ENCODE data around the gene HS6ST2.

The HS6ST2 gene

DNA sequence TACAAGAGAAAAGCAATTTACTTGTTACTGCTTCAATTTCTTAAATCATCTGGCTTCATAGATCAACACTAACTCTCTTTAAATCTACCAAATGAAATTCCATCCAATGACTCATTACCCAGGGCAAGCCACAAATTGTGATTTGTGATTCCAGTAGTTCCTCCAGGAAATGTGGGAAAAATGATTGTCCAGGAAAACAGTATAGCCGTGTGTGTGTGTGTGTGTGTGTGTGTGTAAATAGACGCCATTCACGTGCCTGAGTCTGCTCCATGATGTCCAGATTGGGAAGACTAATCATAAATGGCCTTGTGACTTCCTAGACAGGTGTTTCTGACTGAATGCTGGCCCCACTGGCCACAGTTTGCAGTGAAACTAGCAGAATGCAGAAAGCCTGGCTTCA lies 121.3 kb downstream of the HS6ST2 start:
- H3K9me2 ChIP-seq (replicated peaks; ENCODE audit: insufficient read depth, low read length): no peaks in the 10 kb centered on the region
- DNase-seq: no peak
- H3K27ac ChIP-seq (ENCODE audit: low read length): no peak overlapping the region
- no peak overlapping the region for H2AFZ ChIP-seq (ENCODE audit: low read length)
- H3K4me2 ChIP-seq (ENCODE audit: low read depth, low read length): no peak overlapping the region
- TF ChIP-seq EZH2phosphoT487 (IDR thresholded peaks at IDR 0.05; ENCODE audit: low read length): no peak
- TF ChIP-seq CTCF (IDR thresholded peaks at IDR 0.05; ENCODE audit: low read length): no peak
- TF ChIP-seq EZH2 (optimal IDR thresholded peaks at IDR 0.05; ENCODE audit: low read depth, low read length): no peak
- no peak overlapping the region for H3K4me3 ChIP-seq (ENCODE audit: low read length)
- H3K9me3 ChIP-seq (replicated peaks; ENCODE audit: insufficient read depth, low read length): no peaks in the 10 kb centered on the region
- no peaks in the 10 kb centered on the region for H3K36me3 ChIP-seq (replicated peaks; ENCODE audit: insufficient read depth, low read length)
- H3K4me1 ChIP-seq (ENCODE audit: low read length): no peaks in the 10 kb centered on the region
- H3K9ac ChIP-seq (ENCODE audit: low read length): no peak overlapping the region
- H3F3A ChIP-seq (ENCODE audit: insufficient read depth, low read length): no peaks in the 10 kb centered on the region
- H4K20me1 ChIP-seq (ENCODE audit: insufficient read depth, low read length): no peaks in the 10 kb centered on the region
- H3K27me3 ChIP-seq (replicated peaks; ENCODE audit: insufficient read depth, low read length): no peaks in the 10 kb centered on the region
- no peaks in the 10 kb centered on the region for H3K79me2 ChIP-seq (ENCODE audit: low read length)

- Histone ChIP-seq H3K27ac (ENCODE audit: low read length) (no peak overlapping the region), H2AFZ (ENCODE audit: low read length) (no peak overlapping the region), H3K4me3 (ENCODE audit: low read length) (no peak overlapping the region), H3K9me2 (replicated peaks; ENCODE audit: insufficient read depth, low read length) (no peaks in the 10 kb centered on the region), H3K36me3 (replicated peaks; ENCODE audit: insufficient read depth, low read length) (no peaks in the 10 kb centered on the region), H3K9ac (ENCODE audit: low read length) (no peak overlapping the region), H3K79me2 (ENCODE audit: low read length) (no peaks in the 10 kb centered on the region), H3F3A (ENCODE audit: insufficient read depth, low read length) (no peaks in the 10 kb centered on the region), H4K20me1 (ENCODE audit: insufficient read depth, low read length) (no peaks in the 10 kb centered on the region), H3K4me1 (ENCODE audit: low read length) (peaks cover 4% of the 10 kb centered on the region; the same call in 1 of the 2 replicates), H3K9me3 (replicated peaks; ENCODE audit: insufficient read depth, low read length) (no peaks in the 10 kb centered on the region), H3K4me2 (ENCODE audit: low read depth, low read length) (no peak overlapping the region), H3K27me3 (replicated peaks; ENCODE audit: insufficient read depth, low read length) (no peaks in the 10 kb centered on the region)
- TF ChIP-seq EZH2phosphoT487 (IDR thresholded peaks at IDR 0.05; ENCODE audit: low read length): no peak
- TF ChIP-seq CTCF (IDR thresholded peaks at IDR 0.05; ENCODE audit: low read length): no peak
- TF ChIP-seq EZH2 (optimal IDR thresholded peaks at IDR 0.05; ENCODE audit: low read depth, low read length): no peak
- no peak for DNase-seq
Measured at GRCh38 chrX:132836471-132836870, 122.0 kb downstream of the HS6ST2 start.

- H3K36me3 ChIP-seq (replicated peaks; ENCODE audit: insufficient read depth, low read length): no peaks in the 10 kb centered on the region
- peaks cover 10% of the 10 kb centered on the region; the same call in 1 of the 2 replicates for H3K4me1 ChIP-seq (ENCODE audit: low read length)
- no peak overlapping the region for H3K4me3 ChIP-seq (ENCODE audit: low read length)
- H3F3A ChIP-seq (ENCODE audit: insufficient read depth, low read length): no peaks in the 10 kb centered on the region
- no peak overlapping the region for H2AFZ ChIP-seq (ENCODE audit: low read length)
- no peaks in the 10 kb centered on the region for H3K79me2 ChIP-seq (ENCODE audit: low read length)
- H3K4me2 ChIP-seq (ENCODE audit: low read depth, low read length): no peak overlapping the region
- no peaks in the 10 kb centered on the region for H3K27me3 ChIP-seq (replicated peaks; ENCODE audit: insufficient read depth, low read length)
- H3K9me2 ChIP-seq (replicated peaks; ENCODE audit: insufficient read depth, low read length): no peaks in the 10 kb centered on the region
- H3K27ac ChIP-seq (ENCODE audit: low read length): no peak overlapping the region
- no peak for TF ChIP-seq EZH2phosphoT487 (IDR thresholded peaks at IDR 0.05; ENCODE audit: low read length)
- TF ChIP-seq EZH2 (optimal IDR thresholded peaks at IDR 0.05; ENCODE audit: low read depth, low read length): no peak
- TF ChIP-seq CTCF (IDR thresholded peaks at IDR 0.05; ENCODE audit: low read length): no peak
- H3K9ac ChIP-seq (ENCODE audit: low read length): no peak overlapping the region
- H3K9me3 ChIP-seq (replicated peaks; ENCODE audit: insufficient read depth, low read length): no peaks in the 10 kb centered on the region
- no peak for DNase-seq
- H4K20me1 ChIP-seq (ENCODE audit: insufficient read depth, low read length): no peaks in the 10 kb centered on the region
Measured at GRCh38 chrX:132834741-132835140, 123.7 kb downstream of the HS6ST2 start.

Data from MM.1S (cell line).